Measurements from ENCODE around the gene CCNF. TPM values are rescaled to one million over a fixed set of nuclear protein-coding genes. Genes with fewer than 3 reads are reported as not detected.
A peak's percentile ranks its signal among the peaks of the same experiment; 100 is the strongest.

The CCNF gene
- total RNA-seq, 1 donor = 26.8 TPM

DNA sequence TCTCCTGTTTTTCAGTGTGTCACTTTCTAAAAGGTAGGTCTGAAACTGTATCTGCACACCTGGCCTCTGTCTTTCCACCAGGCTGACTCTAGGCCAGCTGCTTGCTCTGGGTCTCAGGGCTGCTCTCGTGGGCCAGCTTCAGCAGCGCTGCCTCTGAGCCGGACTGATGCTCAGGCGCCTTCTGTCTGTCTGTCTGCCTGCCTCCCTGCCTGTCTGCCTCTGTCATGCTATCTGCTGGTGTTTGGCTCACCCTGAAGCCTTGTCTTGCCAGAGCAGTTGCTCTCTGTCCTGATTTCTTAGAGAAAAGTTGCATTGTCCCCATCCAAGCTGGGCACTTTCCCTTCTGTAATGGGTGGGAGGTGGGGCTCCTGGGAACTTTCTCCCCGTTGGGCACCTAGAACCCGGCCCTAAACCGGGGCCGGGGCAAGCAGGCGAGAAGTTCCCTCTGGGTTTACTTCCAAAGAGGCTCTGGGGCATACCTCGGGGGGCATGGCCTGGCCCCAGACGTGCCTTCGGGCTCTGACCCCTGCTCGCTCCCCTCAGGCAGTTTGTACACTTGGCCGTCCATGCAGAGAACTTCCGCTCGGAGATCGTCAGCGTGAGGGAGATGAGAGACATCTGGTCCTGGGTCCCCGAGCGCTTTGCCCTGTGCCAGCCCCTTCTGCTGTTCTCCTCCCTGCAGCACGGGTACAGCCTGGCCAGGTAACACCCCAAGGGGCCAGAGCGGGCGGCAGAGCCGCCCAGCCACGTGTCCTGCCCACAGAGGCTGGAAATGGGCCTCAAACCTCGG, 68.6 kb downstream of the CCNF start:
- no peak overlapping the region for H3K4me3 ChIP-seq (ENCODE audit: low read depth, low read length)
- TF ChIP-seq CTCF (IDR thresholded peaks at IDR 0.05; ENCODE audit: insufficient read depth, low read depth, low read length) = no peak
- no peak for DNase-seq (ENCODE audit: low read depth)

GRCh38 chr16:2498531-2499253, 69.4 kb downstream of the CCNF start:
- no peak for TF ChIP-seq CTCF (IDR thresholded peaks at IDR 0.05; ENCODE audit: insufficient read depth, low read depth, low read length)
- no peak overlapping the region for H3K4me3 ChIP-seq (ENCODE audit: low read depth, low read length)
- DNase-seq (ENCODE audit: low read depth) = no peak

DNA sequence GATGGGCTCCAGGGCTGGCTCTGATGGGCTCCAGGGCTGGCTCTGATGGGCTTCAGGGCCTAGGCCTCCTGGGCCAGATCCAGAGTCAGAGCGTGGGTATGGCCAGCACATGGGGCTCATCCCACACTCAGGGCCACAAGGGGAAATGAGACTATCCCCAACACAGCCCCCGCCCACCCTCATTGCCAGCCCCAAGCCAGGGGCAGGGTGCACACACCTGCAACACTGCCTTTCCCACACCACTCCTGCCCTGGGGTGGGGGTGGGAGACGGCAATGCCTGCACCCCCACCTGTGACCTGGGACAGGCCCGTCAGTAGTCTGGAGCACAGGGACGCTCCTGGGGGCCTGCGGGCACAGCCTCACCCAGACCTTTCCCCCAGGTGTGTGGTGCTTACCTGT, 70.2 kb downstream of the CCNF start:
- no peak for TF ChIP-seq CTCF (IDR thresholded peaks at IDR 0.05; ENCODE audit: insufficient read depth, low read depth, low read length)
- no peak overlapping the region for H3K4me3 ChIP-seq (ENCODE audit: low read depth, low read length)
- DNase-seq (ENCODE audit: low read depth) = no peak

GRCh38 chr16:2499890-2500429, 70.7 kb downstream of the CCNF start:
- no peak for TF ChIP-seq CTCF (IDR thresholded peaks at IDR 0.05; ENCODE audit: insufficient read depth, low read depth, low read length)
- no peak for DNase-seq (ENCODE audit: low read depth)
- no peak overlapping the region for H3K4me3 ChIP-seq (ENCODE audit: low read depth, low read length)

DNA sequence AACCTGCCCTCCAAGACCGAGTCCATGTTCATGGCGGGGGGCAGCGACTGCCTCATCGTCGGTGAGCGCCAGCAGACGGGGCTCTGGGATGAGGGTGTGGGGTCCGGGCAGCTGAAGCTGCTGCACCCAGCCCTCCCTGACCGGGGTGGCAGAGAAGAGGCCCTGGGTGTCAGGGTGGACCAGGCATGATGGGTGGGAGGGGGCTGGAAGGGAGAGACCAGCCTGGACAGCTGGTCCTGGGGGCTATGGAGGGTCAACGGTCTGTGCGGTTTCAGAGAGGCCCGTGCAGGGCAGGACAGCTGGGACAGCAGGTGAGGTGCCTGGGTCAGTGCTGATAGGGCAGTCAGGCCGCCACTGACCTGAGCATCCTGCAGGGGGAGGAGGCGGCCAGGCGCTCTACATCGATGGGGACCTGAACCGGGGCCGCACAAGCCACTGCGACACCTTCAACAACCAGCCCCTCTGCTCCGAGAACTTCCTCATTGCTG, 71.2 kb downstream of the CCNF start:
- no peak for TF ChIP-seq CTCF (IDR thresholded peaks at IDR 0.05; ENCODE audit: insufficient read depth, low read depth, low read length)
- no peak for DNase-seq (ENCODE audit: low read depth)
- H3K4me3 ChIP-seq (ENCODE audit: low read depth, low read length) = no peak overlapping the region

DNA sequence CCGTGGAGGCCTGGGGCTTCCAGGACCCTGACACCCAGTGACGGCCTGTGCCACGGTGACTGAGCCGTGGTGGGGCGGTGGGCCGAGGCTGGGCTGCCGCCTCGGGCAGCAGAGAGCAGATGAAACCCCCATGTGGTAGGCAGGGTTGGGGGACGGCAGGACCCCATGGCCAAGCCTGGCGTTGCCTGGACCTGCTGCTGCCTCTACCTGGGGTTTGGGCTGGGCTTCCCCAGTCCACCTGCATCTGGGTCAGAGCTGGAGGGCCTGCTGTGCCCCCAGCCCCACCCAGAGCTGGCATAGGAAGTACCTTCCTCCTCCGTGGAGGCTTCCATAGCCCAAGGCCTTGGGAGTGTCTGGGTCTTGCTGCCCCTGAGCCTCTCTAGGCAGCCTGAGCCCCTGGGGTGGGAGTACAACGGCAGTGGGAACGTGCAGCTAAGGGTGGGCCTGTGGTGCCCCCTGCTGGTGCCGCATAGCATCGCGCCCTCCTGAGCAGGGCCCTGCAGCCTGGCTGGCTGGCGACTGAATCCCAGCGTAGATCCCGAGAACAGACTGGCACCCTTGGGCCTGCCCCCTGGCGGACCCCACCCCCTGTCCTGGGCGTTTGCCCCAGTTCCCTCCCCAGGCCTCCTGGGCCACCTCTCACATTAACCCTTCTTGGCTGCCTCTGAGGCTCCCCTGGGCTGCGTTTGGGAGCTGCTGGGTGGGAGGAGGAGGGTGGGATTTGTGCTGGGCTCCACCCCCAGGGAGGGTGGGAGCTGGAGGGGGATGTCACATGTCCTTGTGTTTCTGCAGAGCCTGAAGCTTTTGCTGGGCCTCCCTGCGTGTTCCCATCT, 71.9 kb downstream of the CCNF start:
- peak; percentile 85 for DNase-seq (ENCODE audit: low read depth)
- peak; percentile 97 for TF ChIP-seq CTCF (IDR thresholded peaks at IDR 0.05; ENCODE audit: insufficient read depth, low read depth, low read length)
- H3K4me3 ChIP-seq (ENCODE audit: low read depth, low read length) = peak overlapping the region; percentile 43
